ENCODE results near the gene RUBCNL. TPM values are rescaled to one million over a fixed set of nuclear protein-coding genes. Genes with fewer than 3 reads are reported as not detected.
"Not testable (repeated sequence)": the region's sequence is repeated elsewhere in the genome, so short reads cannot be mapped to it uniquely, and the experiment has no call there.

Gene RUBCNL
- total and polyA plus RNA-seq, 2 experiments from 2014 or later = 4.2 to 5.9 TPM

DNA sequence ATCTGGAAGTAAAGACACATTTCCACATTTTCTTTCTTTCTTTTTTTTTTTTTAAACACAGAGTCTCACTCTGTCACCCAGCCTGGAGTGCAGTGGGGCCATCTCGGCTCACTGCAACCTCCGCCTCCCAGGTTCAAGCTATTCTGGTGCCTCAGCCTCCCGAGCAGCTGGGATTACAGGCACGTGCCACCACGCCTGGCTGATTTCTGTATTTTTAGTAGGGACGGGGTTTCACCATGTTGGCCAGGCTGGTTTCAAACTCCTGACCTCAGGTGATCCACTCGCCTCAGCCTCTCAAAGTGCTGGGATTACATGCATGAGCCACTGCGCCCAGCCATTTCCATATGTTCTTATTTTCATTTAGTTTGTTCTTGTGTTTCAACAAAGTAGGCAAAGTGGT, 14.1 kb downstream of the RUBCNL start:
- not testable (repeated sequence) for H3K9me3 Mint-ChIP-seq; H3K36me3 ChIP-seq (ENCODE audit: insufficient read depth)

DNA sequence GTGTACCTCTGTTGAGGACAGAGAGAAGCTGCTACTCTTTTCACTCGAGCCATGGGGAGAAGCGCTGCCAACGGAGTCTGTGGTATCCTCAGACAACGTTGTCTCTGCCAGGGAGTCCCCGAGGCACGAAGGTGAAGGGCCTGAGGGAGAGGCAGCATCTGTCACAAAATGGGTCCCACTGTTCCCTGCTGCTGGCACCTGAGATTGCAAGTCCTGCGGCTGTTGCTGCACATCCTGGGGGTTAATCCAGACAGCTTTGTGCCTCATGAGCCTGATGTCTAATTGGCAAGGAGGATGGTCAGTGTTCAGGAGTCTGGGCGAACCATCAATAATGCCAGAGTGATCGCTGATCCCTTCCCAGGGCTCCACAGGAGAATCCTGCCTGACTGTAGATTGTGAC, 15.0 kb downstream of the RUBCNL start:
- TF ChIP-seq, protein P1, sequence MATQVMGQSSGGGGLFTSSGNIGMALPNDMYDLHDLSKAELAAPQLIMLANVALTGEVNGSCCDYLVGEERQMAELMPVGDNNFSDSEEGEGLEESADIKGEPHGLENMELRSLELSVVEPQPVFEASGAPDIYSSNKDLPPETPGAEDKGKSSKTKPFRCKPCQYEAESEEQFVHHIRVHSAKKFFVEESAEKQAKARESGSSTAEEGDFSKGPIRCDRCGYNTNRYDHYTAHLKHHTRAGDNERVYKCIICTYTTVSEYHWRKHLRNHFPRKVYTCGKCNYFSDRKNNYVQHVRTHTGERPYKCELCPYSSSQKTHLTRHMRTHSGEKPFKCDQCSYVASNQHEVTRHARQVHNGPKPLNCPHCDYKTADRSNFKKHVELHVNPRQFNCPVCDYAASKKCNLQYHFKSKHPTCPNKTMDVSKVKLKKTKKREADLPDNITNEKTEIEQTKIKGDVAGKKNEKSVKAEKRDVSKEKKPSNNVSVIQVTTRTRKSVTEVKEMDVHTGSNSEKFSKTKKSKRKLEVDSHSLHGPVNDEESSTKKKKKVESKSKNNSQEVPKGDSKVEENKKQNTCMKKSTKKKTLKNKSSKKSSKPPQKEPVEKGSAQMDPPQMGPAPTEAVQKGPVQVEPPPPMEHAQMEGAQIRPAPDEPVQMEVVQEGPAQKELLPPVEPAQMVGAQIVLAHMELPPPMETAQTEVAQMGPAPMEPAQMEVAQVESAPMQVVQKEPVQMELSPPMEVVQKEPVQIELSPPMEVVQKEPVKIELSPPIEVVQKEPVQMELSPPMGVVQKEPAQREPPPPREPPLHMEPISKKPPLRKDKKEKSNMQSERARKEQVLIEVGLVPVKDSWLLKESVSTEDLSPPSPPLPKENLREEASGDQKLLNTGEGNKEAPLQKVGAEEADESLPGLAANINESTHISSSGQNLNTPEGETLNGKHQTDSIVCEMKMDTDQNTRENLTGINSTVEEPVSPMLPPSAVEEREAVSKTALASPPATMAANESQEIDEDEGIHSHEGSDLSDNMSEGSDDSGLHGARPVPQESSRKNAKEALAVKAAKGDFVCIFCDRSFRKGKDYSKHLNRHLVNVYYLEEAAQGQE (IDR thresholded peaks at IDR 0.05; ENCODE audit: unreplicated experiment) = no peak
- no peak for TF ChIP-seq NANOG (IDR thresholded peaks at IDR 0.05; ENCODE audit: borderline replicate concordance)
- TF ChIP-seq ZNF331 (CRISPR knock-in tag; IDR thresholded peaks at IDR 0.05; ENCODE audit: low read depth) = no peak
- TF ChIP-seq ZNF114 (CRISPR knock-in tag; IDR thresholded peaks at IDR 0.05) = no peak
- TF ChIP-seq, protein P2, sequence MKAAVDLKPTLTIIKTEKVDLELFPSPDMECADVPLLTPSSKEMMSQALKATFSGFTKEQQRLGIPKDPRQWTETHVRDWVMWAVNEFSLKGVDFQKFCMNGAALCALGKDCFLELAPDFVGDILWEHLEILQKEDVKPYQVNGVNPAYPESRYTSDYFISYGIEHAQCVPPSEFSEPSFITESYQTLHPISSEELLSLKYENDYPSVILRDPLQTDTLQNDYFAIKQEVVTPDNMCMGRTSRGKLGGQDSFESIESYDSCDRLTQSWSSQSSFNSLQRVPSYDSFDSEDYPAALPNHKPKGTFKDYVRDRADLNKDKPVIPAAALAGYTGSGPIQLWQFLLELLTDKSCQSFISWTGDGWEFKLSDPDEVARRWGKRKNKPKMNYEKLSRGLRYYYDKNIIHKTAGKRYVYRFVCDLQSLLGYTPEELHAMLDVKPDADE (IDR thresholded peaks at IDR 0.05) = no peak
- TF ChIP-seq, protein P3, sequence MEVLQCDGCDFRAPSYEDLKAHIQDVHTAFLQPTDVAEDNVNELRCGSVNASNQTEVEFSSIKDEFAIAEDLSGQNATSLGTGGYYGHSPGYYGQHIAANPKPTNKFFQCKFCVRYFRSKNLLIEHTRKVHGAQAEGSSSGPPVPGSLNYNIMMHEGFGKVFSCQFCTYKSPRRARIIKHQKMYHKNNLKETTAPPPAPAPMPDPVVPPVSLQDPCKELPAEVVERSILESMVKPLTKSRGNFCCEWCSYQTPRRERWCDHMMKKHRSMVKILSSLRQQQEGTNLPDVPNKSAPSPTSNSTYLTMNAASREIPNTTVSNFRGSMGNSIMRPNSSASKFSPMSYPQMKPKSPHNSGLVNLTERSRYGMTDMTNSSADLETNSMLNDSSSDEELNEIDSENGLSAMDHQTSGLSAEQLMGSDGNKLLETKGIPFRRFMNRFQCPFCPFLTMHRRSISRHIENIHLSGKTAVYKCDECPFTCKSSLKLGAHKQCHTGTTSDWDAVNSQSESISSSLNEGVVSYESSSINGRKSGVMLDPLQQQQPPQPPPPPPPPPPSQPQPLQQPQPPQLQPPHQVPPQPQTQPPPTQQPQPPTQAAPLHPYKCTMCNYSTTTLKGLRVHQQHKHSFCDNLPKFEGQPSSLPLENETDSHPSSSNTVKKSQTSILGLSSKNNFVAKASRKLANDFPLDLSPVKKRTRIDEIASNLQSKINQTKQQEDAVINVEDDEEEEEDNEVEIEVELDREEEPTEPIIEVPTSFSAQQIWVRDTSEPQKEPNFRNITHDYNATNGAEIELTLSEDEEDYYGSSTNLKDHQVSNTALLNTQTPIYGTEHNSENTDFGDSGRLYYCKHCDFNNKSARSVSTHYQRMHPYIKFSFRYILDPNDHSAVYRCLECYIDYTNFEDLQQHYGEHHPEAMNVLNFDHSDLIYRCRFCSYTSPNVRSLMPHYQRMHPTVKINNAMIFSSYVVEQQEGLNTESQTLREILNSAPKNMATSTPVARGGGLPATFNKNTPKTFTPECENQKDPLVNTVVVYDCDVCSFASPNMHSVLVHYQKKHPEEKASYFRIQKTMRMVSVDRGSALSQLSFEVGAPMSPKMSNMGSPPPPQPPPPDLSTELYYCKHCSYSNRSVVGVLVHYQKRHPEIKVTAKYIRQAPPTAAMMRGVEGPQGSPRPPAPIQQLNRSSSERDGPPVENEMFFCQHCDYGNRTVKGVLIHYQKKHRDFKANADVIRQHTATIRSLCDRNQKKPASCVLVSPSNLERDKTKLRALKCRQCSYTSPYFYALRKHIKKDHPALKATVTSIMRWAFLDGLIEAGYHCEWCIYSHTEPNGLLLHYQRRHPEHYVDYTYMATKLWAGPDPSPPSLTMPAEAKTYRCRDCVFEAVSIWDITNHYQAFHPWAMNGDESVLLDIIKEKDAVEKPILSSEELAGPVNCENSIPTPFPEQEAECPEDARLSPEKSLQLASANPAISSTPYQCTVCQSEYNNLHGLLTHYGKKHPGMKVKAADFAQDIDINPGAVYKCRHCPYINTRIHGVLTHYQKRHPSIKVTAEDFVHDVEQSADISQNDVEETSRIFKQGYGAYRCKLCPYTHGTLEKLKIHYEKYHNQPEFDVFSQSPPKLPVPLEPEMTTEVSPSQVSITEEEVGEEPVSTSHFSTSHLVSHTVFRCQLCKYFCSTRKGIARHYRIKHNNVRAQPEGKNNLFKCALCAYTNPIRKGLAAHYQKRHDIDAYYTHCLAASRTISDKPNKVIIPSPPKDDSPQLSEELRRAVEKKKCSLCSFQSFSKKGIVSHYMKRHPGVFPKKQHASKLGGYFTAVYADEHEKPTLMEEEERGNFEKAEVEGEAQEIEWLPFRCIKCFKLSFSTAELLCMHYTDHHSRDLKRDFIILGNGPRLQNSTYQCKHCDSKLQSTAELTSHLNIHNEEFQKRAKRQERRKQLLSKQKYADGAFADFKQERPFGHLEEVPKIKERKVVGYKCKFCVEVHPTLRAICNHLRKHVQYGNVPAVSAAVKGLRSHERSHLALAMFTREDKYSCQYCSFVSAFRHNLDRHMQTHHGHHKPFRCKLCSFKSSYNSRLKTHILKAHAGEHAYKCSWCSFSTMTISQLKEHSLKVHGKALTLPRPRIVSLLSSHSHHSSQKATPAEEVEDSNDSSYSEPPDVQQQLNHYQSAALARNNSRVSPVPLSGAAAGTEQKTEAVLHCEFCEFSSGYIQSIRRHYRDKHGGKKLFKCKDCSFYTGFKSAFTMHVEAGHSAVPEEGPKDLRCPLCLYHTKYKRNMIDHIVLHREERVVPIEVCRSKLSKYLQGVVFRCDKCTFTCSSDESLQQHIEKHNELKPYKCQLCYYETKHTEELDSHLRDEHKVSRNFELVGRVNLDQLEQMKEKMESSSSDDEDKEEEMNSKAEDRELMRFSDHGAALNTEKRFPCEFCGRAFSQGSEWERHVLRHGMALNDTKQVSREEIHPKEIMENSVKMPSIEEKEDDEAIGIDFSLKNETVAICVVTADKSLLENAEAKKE (CRISPR knock-in tag; IDR thresholded peaks at IDR 0.05) = no peak
- no peak for TF ChIP-seq EZH2 (IDR thresholded peaks at IDR 0.05; ENCODE audit: low read depth, unreplicated experiment)
- TF ChIP-seq, protein P4, sequence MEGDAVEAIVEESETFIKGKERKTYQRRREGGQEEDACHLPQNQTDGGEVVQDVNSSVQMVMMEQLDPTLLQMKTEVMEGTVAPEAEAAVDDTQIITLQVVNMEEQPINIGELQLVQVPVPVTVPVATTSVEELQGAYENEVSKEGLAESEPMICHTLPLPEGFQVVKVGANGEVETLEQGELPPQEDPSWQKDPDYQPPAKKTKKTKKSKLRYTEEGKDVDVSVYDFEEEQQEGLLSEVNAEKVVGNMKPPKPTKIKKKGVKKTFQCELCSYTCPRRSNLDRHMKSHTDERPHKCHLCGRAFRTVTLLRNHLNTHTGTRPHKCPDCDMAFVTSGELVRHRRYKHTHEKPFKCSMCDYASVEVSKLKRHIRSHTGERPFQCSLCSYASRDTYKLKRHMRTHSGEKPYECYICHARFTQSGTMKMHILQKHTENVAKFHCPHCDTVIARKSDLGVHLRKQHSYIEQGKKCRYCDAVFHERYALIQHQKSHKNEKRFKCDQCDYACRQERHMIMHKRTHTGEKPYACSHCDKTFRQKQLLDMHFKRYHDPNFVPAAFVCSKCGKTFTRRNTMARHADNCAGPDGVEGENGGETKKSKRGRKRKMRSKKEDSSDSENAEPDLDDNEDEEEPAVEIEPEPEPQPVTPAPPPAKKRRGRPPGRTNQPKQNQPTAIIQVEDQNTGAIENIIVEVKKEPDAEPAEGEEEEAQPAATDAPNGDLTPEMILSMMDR (conservative IDR thresholded peaks at IDR 0.05; ENCODE audit: low read depth in 2 of 2) = no peak
- no peak for TF ChIP-seq STAT1 (IDR thresholded peaks at IDR 0.05; ENCODE audit: unreplicated experiment)
- no peak for TF ChIP-seq POLR2AphosphoS5 (IDR thresholded peaks at IDR 0.05; ENCODE audit: low read depth)
- TF ChIP-seq JUNB (IDR thresholded peaks at IDR 0.05; ENCODE audit: unreplicated experiment) = no peak
- ATAC-seq (no peak), DNase-seq (ENCODE audit: low spot score) (no peak)
- Mint-ChIP-seq H3K4me3 (no peak overlapping the region), H3K4me1 (no peaks in the 10 kb centered on the region), H3K9me3 (no peaks in the 10 kb centered on the region), H3K36me3 (ENCODE audit: low read depth) (no peaks in the 10 kb centered on the region), H3K27ac (no peak overlapping the region), H3K27me3 (ENCODE audit: insufficient read depth, low read depth, poor library complexity) (no peaks in the 10 kb centered on the region)
- Histone ChIP-seq H3K27ac (ENCODE audit: low read depth) (no peak overlapping the region), H2AFZ (no peak overlapping the region), H3K4me2 (no peak overlapping the region), H4K20me1 (replicated peaks; ENCODE audit: insufficient read depth) (no peaks in the 10 kb centered on the region), H3K4me3 (no peak overlapping the region), H3F3A (replicated peaks; ENCODE audit: low read depth) (no peaks in the 10 kb centered on the region), H3K9me2 (ENCODE audit: insufficient read depth) (no peaks in the 10 kb centered on the region), H3K36me3 (ENCODE audit: insufficient read depth) (no peaks in the 10 kb centered on the region), H3K4me1 (ENCODE audit: insufficient read depth) (no peaks in the 10 kb centered on the region), H3K79me2 (replicated peaks; ENCODE audit: insufficient read depth) (no peaks in the 10 kb centered on the region), H3K27me3 (ENCODE audit: insufficient read depth) (no peaks in the 10 kb centered on the region)

More for the DNA sequence above, 14.1 kb downstream of the RUBCNL start:
- H3K27me3 Mint-ChIP-seq (ENCODE audit: insufficient read depth, low read depth, poor library complexity); ATAC-seq; H3K27ac Mint-ChIP-seq; DNase-seq (ENCODE audit: low spot score); H3K4me3 ChIP-seq; H3K36me3 Mint-ChIP-seq (ENCODE audit: low read depth); H3K27me3 ChIP-seq (ENCODE audit: insufficient read depth); H3F3A ChIP-seq (replicated peaks; ENCODE audit: low read depth); H3K27ac ChIP-seq (ENCODE audit: low read depth); H3K4me1 ChIP-seq (ENCODE audit: insufficient read depth); H3K79me2 ChIP-seq (replicated peaks; ENCODE audit: insufficient read depth); H2AFZ ChIP-seq; H3K4me2 ChIP-seq; H4K20me1 ChIP-seq (replicated peaks; ENCODE audit: insufficient read depth); H3K4me3 Mint-ChIP-seq; H3K4me1 Mint-ChIP-seq; H3K9me2 ChIP-seq (ENCODE audit: insufficient read depth): not testable (repeated sequence)
